MCF 10A (cell line): ENCODE measurements around the gene IL15RA. TPM values are rescaled to one million over a fixed set of nuclear protein-coding genes. Genes with fewer than 3 reads are reported as not detected.

Experiments
- Bru-seq: library from RNA; stranded (reverse); fragments of 400-500 nt; gene quantifications from one replicate; lab custom pipeline; 2021; lab: Mats Ljungman, UMichigan
- BruChase-seq, 2 experiments: library from RNA; stranded (reverse); fragments of 400-500 nt; gene quantifications; one replicate each; lab custom pipeline; 2021; lab: Mats Ljungman, UMichigan
- BruUV-seq: library from RNA; stranded (reverse); fragments of 400-500 nt; replicated peaks from 2 replicates; lab custom pipeline; 2021; lab: Mats Ljungman, UMichigan
- CTCF ChIA-PET: fragments of 300-600 bp; sonication (Branson Sonifier 250); formaldehyde crosslinking; extraction: SDS; loops from one replicate; lab custom pipeline; 2021; ENCODE audit warnings: antibody characterized with exemption, inconsistent platforms; lab: Yijun Ruan, JAX
- POLR2A ChIA-PET: fragments of 300-600, 350-650 bp; sonication (Branson Sonifier 250); formaldehyde crosslinking; extraction: SDS; loops from one replicate; lab custom pipeline; 2020; ENCODE audit warnings: antibody characterized with exemption, inconsistent platforms; lab: Yijun Ruan, JAX
- DNase-seq: peaks from one replicate; pipeline ENCODE4 v3.0.0-alpha.2; 2018; ENCODE audit not compliant: unreplicated experiment
- H3K27ac Mint-ChIP-seq: one replicate; pipeline ENCODE4 v1.8.0; 2022; ENCODE audit warnings: mild to moderate bottlenecking, low read depth, mixed read lengths; ENCODE audit not compliant: unreplicated experiment
- H3K27me3 Mint-ChIP-seq: one replicate; pipeline ENCODE4 v1.8.0; 2022; ENCODE audit warnings: mixed read lengths; ENCODE audit not compliant: insufficient read depth, unreplicated experiment
- H3K36me3 Mint-ChIP-seq: one replicate; pipeline ENCODE4 v1.8.0; 2022; ENCODE audit warnings: mild to moderate bottlenecking, moderate library complexity, mixed read lengths; ENCODE audit not compliant: insufficient read depth, unreplicated experiment
- H3K4me1 Mint-ChIP-seq: one replicate; pipeline ENCODE4 v1.8.0; 2022; ENCODE audit warnings: mixed read lengths; ENCODE audit not compliant: insufficient read depth, unreplicated experiment
- H3K4me3 Mint-ChIP-seq: one replicate; pipeline ENCODE4 v1.8.0; 2022; ENCODE audit warnings: mild to moderate bottlenecking, moderate library complexity, mixed read lengths; ENCODE audit not compliant: unreplicated experiment
- H3K9me3 Mint-ChIP-seq: one replicate; pipeline ENCODE4 v1.8.0; 2022; ENCODE audit warnings: mixed read lengths; ENCODE audit not compliant: unreplicated experiment
- intact Hi-C: fragments of 100-400 bp; cut with micrococcal nuclease; formaldehyde crosslinking; loops from 2 replicates; pipeline ENCODE4 v1.14.1; 2022
- long read RNA-seq: library from polyadenylated mRNA; stranded (forward); transcript quantifications from one replicate; pipeline ENCODE4 v2.0.0, GENCODE V29; 2022
- total RNA-seq: library from RNA; stranded (reverse); gene quantifications from 2 replicates; pipeline ENCODE4 v1.2.3, GENCODE V29; 2022
- TF ChIP-seq, protein P1 (sequence below): fragments of 200-600 bp; IDR thresholded peaks from one replicate; pipeline ENCODE4 v1.8.0; 2022; ENCODE audit warnings: antibody characterized with exemption, mild to moderate bottlenecking; ENCODE audit not compliant: unreplicated experiment

The IL15RA gene, protein sequence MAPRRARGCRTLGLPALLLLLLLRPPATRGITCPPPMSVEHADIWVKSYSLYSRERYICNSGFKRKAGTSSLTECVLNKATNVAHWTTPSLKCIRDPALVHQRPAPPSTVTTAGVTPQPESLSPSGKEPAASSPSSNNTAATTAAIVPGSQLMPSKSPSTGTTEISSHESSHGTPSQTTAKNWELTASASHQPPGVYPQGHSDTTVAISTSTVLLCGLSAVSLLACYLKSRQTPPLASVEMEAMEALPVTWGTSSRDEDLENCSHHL
- 6.0 and 7.9 TPM in 2 replicates for total RNA-seq
- Bru-seq, nascent RNA = percentile 45 among the genes with signal in this experiment
- BruChase-seq, experiment 1, labeled RNA remaining after a 6-hour chase = percentile 45 among the genes with signal in this experiment
- BruChase-seq, experiment 2, labeled RNA remaining after a 2-hour chase = percentile 44 among the genes with signal in this experiment
- long read RNA-seq, partial matches to known transcripts = 1 of 17 reads
- long read RNA-seq, other reads (novel, unspliced or antisense) = 6 of 17 reads

DNA sequence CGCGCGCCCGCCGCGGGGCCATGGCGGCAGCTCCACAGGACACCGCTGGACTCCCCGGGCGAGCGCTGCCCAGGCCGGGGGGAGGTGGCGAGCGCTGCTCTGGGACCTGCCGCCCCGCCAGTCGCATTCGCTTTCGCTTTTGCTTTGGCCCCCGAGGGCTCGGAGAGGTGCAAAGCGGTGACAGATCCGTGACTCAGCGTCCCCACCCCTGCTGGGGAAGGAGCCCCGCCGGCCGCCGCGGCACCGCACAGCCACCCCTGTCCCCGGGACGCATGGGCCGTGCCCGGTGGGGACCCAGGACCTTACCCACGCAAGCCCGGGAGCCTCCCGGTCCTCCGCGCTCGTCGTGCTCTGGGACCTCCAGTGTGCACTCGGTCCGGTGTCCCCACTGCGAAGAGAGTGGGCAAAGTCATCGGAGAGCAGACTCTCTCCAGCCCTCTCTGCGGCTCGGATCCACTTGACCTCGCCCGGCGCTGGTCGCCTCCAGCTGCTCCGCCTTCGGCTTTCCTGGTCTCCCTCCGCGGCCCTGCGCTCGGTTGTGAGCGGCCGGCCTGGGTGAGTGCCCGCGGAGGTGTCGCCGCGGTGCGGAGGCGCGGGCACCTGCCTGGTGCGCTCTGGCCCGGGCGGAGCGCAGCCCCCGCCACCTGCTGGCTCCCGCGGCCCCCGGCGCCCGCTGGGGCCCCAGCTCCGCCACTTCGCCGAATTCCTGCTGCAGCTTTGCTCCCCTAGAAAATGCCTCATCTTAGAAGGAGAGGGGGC is at the start of gene IL15RA:
TSS of gene IL15RA (minus strand) at position 73 of the 759 bp plus-strand sequence. CDS start at position 22, 51 bp downstream.
- TF ChIP-seq, protein P1, sequence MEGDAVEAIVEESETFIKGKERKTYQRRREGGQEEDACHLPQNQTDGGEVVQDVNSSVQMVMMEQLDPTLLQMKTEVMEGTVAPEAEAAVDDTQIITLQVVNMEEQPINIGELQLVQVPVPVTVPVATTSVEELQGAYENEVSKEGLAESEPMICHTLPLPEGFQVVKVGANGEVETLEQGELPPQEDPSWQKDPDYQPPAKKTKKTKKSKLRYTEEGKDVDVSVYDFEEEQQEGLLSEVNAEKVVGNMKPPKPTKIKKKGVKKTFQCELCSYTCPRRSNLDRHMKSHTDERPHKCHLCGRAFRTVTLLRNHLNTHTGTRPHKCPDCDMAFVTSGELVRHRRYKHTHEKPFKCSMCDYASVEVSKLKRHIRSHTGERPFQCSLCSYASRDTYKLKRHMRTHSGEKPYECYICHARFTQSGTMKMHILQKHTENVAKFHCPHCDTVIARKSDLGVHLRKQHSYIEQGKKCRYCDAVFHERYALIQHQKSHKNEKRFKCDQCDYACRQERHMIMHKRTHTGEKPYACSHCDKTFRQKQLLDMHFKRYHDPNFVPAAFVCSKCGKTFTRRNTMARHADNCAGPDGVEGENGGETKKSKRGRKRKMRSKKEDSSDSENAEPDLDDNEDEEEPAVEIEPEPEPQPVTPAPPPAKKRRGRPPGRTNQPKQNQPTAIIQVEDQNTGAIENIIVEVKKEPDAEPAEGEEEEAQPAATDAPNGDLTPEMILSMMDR = no peak
- BruUV-seq = no TSS peak
- DNase-seq = peak; percentile 80
- Mint-ChIP-seq H3K36me3 (no peaks in the 10 kb centered on the region), H3K9me3 (no peaks in the 10 kb centered on the region), H3K27ac (peak within 1 kb of the TSS; percentile 70), H3K27me3 (no peaks in the 10 kb centered on the region), H3K4me3 (peak within 1 kb of the TSS; percentile 73), H3K4me1 (no peaks in the 10 kb centered on the region)
- ChIA-PET POLR2A (interaction anchor here (0.9 to 5.0 kb wide), 12 partner anchors 17 to 248 kb away, joined by 3 to 64 read pairs (median 6); partner anchors contain the start of genes ANKRD16 and FBH1), CTCF (interaction anchor here (0.6 to 2.6 kb wide), 8 partner anchors 26 to 232 kb away, joined by 3 to 20 read pairs (median 4); partner anchors contain the start of genes ANKRD16 and FBH1)
- intact Hi-C loops = loop anchor here (2.0 kb wide), 2 partner anchors 27 to 89 kb away; partner anchors contain the start of gene ANKRD16

DNA sequence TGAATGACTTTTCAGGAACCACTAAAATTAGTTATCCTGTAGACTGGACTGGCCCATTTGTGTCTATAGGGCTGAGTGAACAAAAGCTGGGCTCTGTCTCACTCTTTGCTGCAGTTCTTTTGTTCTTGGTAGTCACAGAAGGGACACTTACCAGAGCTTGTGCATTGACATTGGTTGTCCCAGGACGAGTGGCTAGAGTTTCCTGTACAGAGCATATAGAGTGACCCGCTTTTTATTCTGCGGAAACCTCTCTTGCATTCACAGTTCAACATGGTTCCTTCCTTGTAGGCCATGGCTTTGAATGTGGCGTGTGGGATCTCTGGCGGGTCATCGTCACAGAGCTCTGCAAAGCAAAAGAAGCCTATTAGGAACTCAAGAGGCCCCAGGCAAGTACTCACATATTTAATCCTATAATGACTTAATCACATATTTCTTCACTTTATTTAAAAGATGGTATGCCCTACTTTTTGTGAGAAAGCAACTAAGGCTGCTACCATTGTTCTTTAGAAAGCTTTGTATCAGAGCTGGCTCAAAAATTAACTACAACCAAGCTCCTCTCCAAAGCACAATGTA is 48.4 kb upstream of the IL15RA start:
- TF ChIP-seq, protein P1 = no peak
- CTCF ChIA-PET = interaction anchor here (0.5 to 2.7 kb wide), 2 partner anchors 12 to 1238 kb away, joined by 3 to 12 read pairs; no protein-coding TSS in a partner anchor
- Mint-ChIP-seq H3K27me3 (peaks cover 15% of the 10 kb centered on the region), H3K4me1 (peaks cover 6% of the 10 kb centered on the region), H3K9me3 (peaks cover 12% of the 10 kb centered on the region), H3K4me3 (no peak overlapping the region), H3K27ac (no peak overlapping the region), H3K36me3 (peaks cover 7% of the 10 kb centered on the region)
- POLR2A ChIA-PET = no interaction called here
- BruUV-seq = no TSS peak
- DNase-seq = no peak
- intact Hi-C loops = no loop called here

DNA sequence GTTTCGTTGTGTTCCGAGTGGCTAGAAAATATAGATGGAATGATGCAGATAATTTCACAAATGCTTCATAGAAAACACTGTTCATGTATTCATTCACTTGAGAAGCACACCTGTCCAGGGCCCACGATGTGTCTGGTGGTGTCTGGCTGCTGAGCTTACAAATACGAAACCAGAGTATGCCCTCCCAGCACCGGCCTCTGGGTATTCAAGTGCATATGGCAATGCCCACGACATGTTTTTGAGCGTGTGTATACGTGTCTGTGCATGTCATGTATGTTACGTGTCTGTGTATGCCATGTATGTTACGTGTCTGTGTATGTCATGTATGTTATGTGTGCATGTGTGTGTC is 47.0 kb upstream of the IL15RA start:
- Mint-ChIP-seq H3K27ac (no peak overlapping the region), H3K9me3 (peaks cover 2% of the 10 kb centered on the region), H3K4me1 (peaks cover 6% of the 10 kb centered on the region), H3K27me3 (peaks cover 19% of the 10 kb centered on the region), H3K4me3 (no peak overlapping the region), H3K36me3 (peaks cover 7% of the 10 kb centered on the region)
- intact Hi-C loops = no loop called here
- DNase-seq = no peak
- BruUV-seq = no TSS peak
- ChIA-PET POLR2A (no interaction called here), CTCF (no interaction called here)
- TF ChIP-seq, protein P1 = no peak
